ENCODE results near the gene GAK.

GRCh38 chr4:898123-898522 lies 34.0 kb downstream of the GAK start:
- TF ChIP-seq CTCF (IDR thresholded peaks at IDR 0.05) (no peak), EZH2 (IDR thresholded peaks at IDR 0.05) (no peak), EZH2phosphoT487 (IDR thresholded peaks at IDR 0.05) (no peak)
